ENCODE measurements around the gene IL11. TPM values are rescaled to one million over a fixed set of nuclear protein-coding genes. Genes with fewer than 3 reads are reported as not detected.

Gene IL11
- total and polyA plus RNA-seq, 2 donors (not counting 3 experiments of a cell fraction or from before 2014, with no cell fraction given), result not detected

DNA sequence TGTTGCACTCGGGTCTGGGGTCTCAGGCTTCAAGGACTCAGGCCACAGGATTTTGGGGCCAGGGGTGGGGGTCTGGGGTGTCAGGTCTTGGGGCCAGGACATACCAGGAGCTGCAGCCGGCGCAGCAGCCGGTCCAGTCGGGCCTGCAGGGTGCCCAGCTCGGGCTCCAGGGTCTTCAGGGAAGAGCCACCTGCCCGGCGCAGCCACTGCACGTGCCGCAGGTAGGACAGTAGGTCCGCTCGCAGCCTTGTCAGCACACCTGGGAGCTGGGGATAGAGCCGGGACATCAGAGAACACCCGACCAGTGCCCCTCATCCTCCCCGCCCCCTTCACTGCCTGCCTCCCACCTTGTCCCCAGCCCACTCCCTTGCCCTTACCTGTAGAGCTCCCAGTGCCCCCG is 2.2 kb downstream of the IL11 start:
- H3K79me2 ChIP-seq (ENCODE audit: control insufficient read depth, insufficient read depth, low read length), result no peaks in the 10 kb centered on the region
- TF ChIP-seq POLR2A (IDR thresholded peaks at IDR 0.05; ENCODE audit: low read depth, low read length) (no peak), JUN (IDR thresholded peaks at IDR 0.05; ENCODE audit: borderline replicate concordance, insufficient read depth, insufficient read length, low read depth) (no peak), POLR2AphosphoS5 (IDR thresholded peaks at IDR 0.05; ENCODE audit: insufficient read depth, low read depth, low read length) (no peak), GATA2 (IDR thresholded peaks at IDR 0.05; ENCODE audit: insufficient read depth, insufficient read length, low read depth, low read length) (no peak), EZH2 (IDR thresholded peaks at IDR 0.05; ENCODE audit: borderline replicate concordance, low read depth, low read length, severe bottlenecking) (no peak), FOS (IDR thresholded peaks at IDR 0.05; ENCODE audit: borderline replicate concordance, insufficient read depth, low read length) (no peak), MYC (IDR thresholded peaks at IDR 0.05; ENCODE audit: low read depth, low read length) (no peak)
- TF ChIP-seq, protein P1, sequence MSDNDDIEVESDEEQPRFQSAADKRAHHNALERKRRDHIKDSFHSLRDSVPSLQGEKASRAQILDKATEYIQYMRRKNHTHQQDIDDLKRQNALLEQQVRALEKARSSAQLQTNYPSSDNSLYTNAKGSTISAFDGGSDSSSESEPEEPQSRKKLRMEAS (IDR thresholded peaks at IDR 0.05; ENCODE audit: insufficient read depth, insufficient read length), result no peak
- TF ChIP-seq, protein P2, sequence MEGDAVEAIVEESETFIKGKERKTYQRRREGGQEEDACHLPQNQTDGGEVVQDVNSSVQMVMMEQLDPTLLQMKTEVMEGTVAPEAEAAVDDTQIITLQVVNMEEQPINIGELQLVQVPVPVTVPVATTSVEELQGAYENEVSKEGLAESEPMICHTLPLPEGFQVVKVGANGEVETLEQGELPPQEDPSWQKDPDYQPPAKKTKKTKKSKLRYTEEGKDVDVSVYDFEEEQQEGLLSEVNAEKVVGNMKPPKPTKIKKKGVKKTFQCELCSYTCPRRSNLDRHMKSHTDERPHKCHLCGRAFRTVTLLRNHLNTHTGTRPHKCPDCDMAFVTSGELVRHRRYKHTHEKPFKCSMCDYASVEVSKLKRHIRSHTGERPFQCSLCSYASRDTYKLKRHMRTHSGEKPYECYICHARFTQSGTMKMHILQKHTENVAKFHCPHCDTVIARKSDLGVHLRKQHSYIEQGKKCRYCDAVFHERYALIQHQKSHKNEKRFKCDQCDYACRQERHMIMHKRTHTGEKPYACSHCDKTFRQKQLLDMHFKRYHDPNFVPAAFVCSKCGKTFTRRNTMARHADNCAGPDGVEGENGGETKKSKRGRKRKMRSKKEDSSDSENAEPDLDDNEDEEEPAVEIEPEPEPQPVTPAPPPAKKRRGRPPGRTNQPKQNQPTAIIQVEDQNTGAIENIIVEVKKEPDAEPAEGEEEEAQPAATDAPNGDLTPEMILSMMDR (IDR thresholded peaks at IDR 0.05; ENCODE audit: extremely low read depth in 1 of 2, insufficient read depth in 1 of 2, low read depth in 1 of 2, low read length in 2 of 2), result no peak
- POLR2A ChIA-PET, result interaction anchor here (1.2 kb wide), 1 partner anchor 109 kb away, joined by 3 read pairs; the partner anchor contains the start of gene PPP6R1
- H3K36me3 ChIP-seq (ENCODE audit: control insufficient read depth in 2 of 2, extremely low read depth in 1 of 2, insufficient read depth in 2 of 2, low read length in 2 of 2), result no peaks in the 10 kb centered on the region
- no peak overlapping the region for H3K4me3 ChIP-seq (replicated peaks in 1 of 3; ENCODE audit: insufficient read depth in 1 of 3, low read depth in 1 of 3, low read length in 3 of 3)
- H3K9me1 ChIP-seq (replicated peaks; ENCODE audit: control insufficient read depth, extremely low read depth, insufficient read depth, low read length), result no peaks in the 10 kb centered on the region
- DNase-seq (ENCODE audit: low read depth, low spot score), result no peak
- H3K9me3 ChIP-seq (replicated peaks; ENCODE audit: control insufficient read depth, insufficient read depth, low read length), result no peaks in the 10 kb centered on the region
- intact Hi-C loops (cut with micrococcal nuclease), result no loop called here
- H4K20me1 ChIP-seq (replicated peaks; ENCODE audit: control insufficient read depth, extremely low read depth, insufficient read depth, low read length), result no peaks in the 10 kb centered on the region
- H3K4me1 ChIP-seq (ENCODE audit: control insufficient read depth, extremely low read depth, insufficient read depth, low read length), result peaks cover 3% of the 10 kb centered on the region
- no peak for FAIRE-seq
- peaks cover 10 to 21% of the 10 kb centered on the region in 2 experiments for H3K27me3 ChIP-seq (ENCODE audit: control insufficient read depth in 2 of 2, insufficient read depth in 2 of 2, low read length in 2 of 2)
- dilution Hi-C loops (cut with MboI; ENCODE audit: extremely low pct_ligation_motif_present, low sequenced_read_pairs), result no loop called here
- no TSS peak for BruUV-seq (replicated peaks)
- H3K9ac ChIP-seq (replicated peaks; ENCODE audit: extremely low read depth, insufficient read depth, low read length), result no peak overlapping the region
- H3K4me2 ChIP-seq (ENCODE audit: insufficient read depth, low read length), result no peak overlapping the region
- H3K27ac ChIP-seq (ENCODE audit: insufficient read depth, low read depth, low read length), result no peak overlapping the region
- no peak overlapping the region for H2AFZ ChIP-seq (ENCODE audit: low read depth, low read length)
- CTCF ChIA-PET, result interaction anchor here (1.4 kb wide), 1 partner anchor 29 kb away, joined by 3 read pairs; the partner anchor contains the start of gene KMT5C
